Stomach (tissue), 4 donors: ENCODE results near the gene ALDH1A1.

ENCODE experiments used
- EP300 ChIP-seq: sonication (generic); formaldehyde crosslinking; IDR thresholded peaks from one replicate; pipeline ENCODE4 v1.6.1; 2017; ENCODE audit warnings: antibody characterized with exemption
- POLR2A ChIP-seq, 4 donors: fragments of 450-650 bp; IDR thresholded peaks; one replicate each; pipeline ENCODE4 v1.6.1; 2016; ENCODE audit warnings: antibody characterized with exemption in 4 of 4, control low read depth in 2 of 4, mild to moderate bottlenecking in 1 of 4, moderate library complexity in 1 of 4
- POLR2AphosphoS5 ChIP-seq, 3 donors: sonication (generic); formaldehyde crosslinking; IDR thresholded peaks; one replicate each; pipeline ENCODE4 v1.6.1; 2016; ENCODE audit warnings: antibody characterized with exemption in 3 of 3
- TF ChIP-seq, protein P1 (sequence below), 7 experiments: fragments of 450-650 bp in 4 of 7; fragments of 200-600 bp in 3 of 7; sonication (generic) in 3 of 7; IDR thresholded peaks; one replicate each; pipeline ENCODE4 v1.5.1; 2016 to 2019; ENCODE audit warnings: antibody characterized with exemption in 7 of 7, control low read depth in 2 of 7, mild to moderate bottlenecking in 1 of 7

DNA sequence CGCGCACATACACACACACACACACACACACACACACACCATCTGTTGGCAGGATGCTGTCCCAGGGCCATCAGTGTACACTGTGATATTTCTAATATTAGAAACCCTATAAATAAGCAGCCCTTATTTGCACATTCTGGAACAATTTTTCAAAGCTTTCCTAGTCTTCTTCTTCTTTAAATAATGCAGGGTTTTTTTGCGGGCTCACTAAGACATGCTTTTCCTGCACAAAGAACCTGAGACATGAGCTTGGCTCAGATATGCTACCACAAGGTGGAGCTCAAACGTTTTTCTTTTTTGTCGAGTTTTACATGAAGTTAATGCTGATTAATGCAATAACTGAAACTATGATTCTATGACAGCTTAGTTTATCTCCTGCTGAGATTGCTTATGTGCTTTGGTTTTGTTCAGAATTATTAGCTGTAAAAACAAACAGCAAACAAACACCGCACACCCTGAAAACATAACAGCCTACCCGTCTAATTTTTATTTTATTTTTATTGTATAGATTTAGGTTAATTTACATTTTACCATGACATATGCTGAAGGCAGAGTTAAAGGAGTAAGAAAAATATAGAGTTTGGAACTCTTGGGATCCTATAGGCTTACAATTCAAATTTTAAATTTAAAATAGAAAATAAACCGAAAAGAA is 95.8 kb downstream of the ALDH1A1 start:
- TF ChIP-seq POLR2A (IDR thresholded peaks at IDR 0.05) (no peak), POLR2AphosphoS5 (IDR thresholded peaks at IDR 0.05) (no peak), EP300 (no peak)
- TF ChIP-seq, protein P1, sequence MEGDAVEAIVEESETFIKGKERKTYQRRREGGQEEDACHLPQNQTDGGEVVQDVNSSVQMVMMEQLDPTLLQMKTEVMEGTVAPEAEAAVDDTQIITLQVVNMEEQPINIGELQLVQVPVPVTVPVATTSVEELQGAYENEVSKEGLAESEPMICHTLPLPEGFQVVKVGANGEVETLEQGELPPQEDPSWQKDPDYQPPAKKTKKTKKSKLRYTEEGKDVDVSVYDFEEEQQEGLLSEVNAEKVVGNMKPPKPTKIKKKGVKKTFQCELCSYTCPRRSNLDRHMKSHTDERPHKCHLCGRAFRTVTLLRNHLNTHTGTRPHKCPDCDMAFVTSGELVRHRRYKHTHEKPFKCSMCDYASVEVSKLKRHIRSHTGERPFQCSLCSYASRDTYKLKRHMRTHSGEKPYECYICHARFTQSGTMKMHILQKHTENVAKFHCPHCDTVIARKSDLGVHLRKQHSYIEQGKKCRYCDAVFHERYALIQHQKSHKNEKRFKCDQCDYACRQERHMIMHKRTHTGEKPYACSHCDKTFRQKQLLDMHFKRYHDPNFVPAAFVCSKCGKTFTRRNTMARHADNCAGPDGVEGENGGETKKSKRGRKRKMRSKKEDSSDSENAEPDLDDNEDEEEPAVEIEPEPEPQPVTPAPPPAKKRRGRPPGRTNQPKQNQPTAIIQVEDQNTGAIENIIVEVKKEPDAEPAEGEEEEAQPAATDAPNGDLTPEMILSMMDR (IDR thresholded peaks at IDR 0.05) = peak in 5 of 7 experiments; percentile 45 to 58 (median 50)
